ENCODE data around the gene MRTFA.

Gene MRTFA

GRCh38 chr22:40366068-40366467, 270.5 kb downstream of the MRTFA start:
- Histone ChIP-seq H4K91ac (ENCODE audit: low read depth, low read length, poor library complexity) (no peak overlapping the region), H3K9me3 (replicated peaks in 1 of 2; ENCODE audit: control insufficient read depth in 2 of 2, insufficient read depth in 1 of 2, low read depth in 1 of 2, low read length in 2 of 2) (peaks cover 0 to 3% of the 10 kb centered on the region in 2 donors), H2BK12ac (ENCODE audit: low read length) (no peak overlapping the region), H3K4me3 (ENCODE audit: low read length in 2 of 2) (no peak overlapping the region), H4K8ac (ENCODE audit: low read depth, low read length) (no peak overlapping the region), H3K9ac (ENCODE audit: low read depth, low read length, poor library complexity) (no peak overlapping the region), H3K23ac (ENCODE audit: low read depth, low read length, poor library complexity) (no peak overlapping the region), H2BK15ac (ENCODE audit: low read length) (no peak overlapping the region), H3K4ac (ENCODE audit: low read length) (no peak overlapping the region), H3K18ac (ENCODE audit: low read length) (no peak overlapping the region), H3K36me3 (replicated peaks in 1 of 2; ENCODE audit: control insufficient read depth in 2 of 2, insufficient read depth in 2 of 2, low read length in 2 of 2) (peaks cover 45 to 85% of the 10 kb centered on the region in 2 donors), H2AK5ac (ENCODE audit: low read depth, low read length) (no peak overlapping the region), H3K27me3 (ENCODE audit: control insufficient read depth in 3 of 3, insufficient read depth in 3 of 3, low read depth in 1 of 3, low read length in 3 of 3) (no peaks in the 10 kb centered on the region), H3K14ac (ENCODE audit: low read length) (no peak overlapping the region), H3K79me1 (ENCODE audit: low read depth, low read length) (peaks cover 2% of the 10 kb centered on the region), H2AFZ (ENCODE audit: low read length) (no peak overlapping the region), H2BK5ac (ENCODE audit: low read length) (no peak overlapping the region), H2BK120ac (ENCODE audit: low read depth, low read length) (no peak overlapping the region), H3K27ac (replicated peaks; ENCODE audit: low read length) (no peak overlapping the region), H3K4me2 (ENCODE audit: insufficient read depth, low read length, poor library complexity, severe bottlenecking) (no peak overlapping the region), H3K4me1 (ENCODE audit: control insufficient read depth in 2 of 2, insufficient read depth in 1 of 2, low read depth in 1 of 2, low read length in 2 of 2) (no peaks in the 10 kb centered on the region)
- no CpG with 5 or more reads among the region's 2 CpGs for WGBS, 2 donors (ENCODE audit: extremely low coverage in 2 of 2, insufficient read length in 2 of 2, insufficient replicate concordance in 1 of 2)
- DNase-seq (ENCODE audit: low spot score) = no peak

- Histone ChIP-seq H3K18ac (ENCODE audit: low read length) (no peak overlapping the region), H3K27ac (replicated peaks; ENCODE audit: low read length) (no peak overlapping the region), H3K23ac (ENCODE audit: low read depth, low read length, poor library complexity) (no peak overlapping the region), H3K4me3 (ENCODE audit: low read length in 2 of 2) (no peak overlapping the region), H4K91ac (ENCODE audit: low read depth, low read length, poor library complexity) (no peak overlapping the region), H3K9ac (ENCODE audit: low read depth, low read length, poor library complexity) (no peak overlapping the region), H2BK15ac (ENCODE audit: low read length) (no peak overlapping the region), H2BK120ac (ENCODE audit: low read depth, low read length) (no peak overlapping the region), H3K79me1 (ENCODE audit: low read depth, low read length) (no peaks in the 10 kb centered on the region), H2BK12ac (ENCODE audit: low read length) (no peak overlapping the region), H3K14ac (ENCODE audit: low read length) (no peak overlapping the region), H3K9me3 (replicated peaks in 1 of 2; ENCODE audit: control insufficient read depth in 2 of 2, insufficient read depth in 1 of 2, low read depth in 1 of 2, low read length in 2 of 2) (peaks cover 0 to 3% of the 10 kb centered on the region in 2 donors), H3K4me2 (ENCODE audit: insufficient read depth, low read length, poor library complexity, severe bottlenecking) (no peak overlapping the region), H2AFZ (ENCODE audit: low read length) (no peak overlapping the region), H2BK5ac (ENCODE audit: low read length) (no peak overlapping the region), H2AK5ac (ENCODE audit: low read depth, low read length) (no peak overlapping the region), H3K4ac (ENCODE audit: low read length) (no peak overlapping the region), H4K8ac (ENCODE audit: low read depth, low read length) (no peak overlapping the region), H3K36me3 (replicated peaks in 1 of 2; ENCODE audit: control insufficient read depth in 2 of 2, insufficient read depth in 2 of 2, low read length in 2 of 2) (peaks cover 56 to 97% of the 10 kb centered on the region in 2 donors), H3K4me1 (ENCODE audit: control insufficient read depth in 2 of 2, insufficient read depth in 1 of 2, low read depth in 1 of 2, low read length in 2 of 2) (no peaks in the 10 kb centered on the region), H3K27me3 (ENCODE audit: control insufficient read depth in 3 of 3, insufficient read depth in 3 of 3, low read depth in 1 of 3, low read length in 3 of 3) (no peaks in the 10 kb centered on the region)
- DNase-seq (ENCODE audit: low spot score) = no peak
- WGBS, 2 donors (ENCODE audit: extremely low coverage in 2 of 2, insufficient read length in 2 of 2, insufficient replicate concordance in 1 of 2) = no CpG with 5 or more reads among the region's 1 CpG
These were observed 272.1 kb downstream of the MRTFA start for GRCh38 chr22:40364431-40364830.

- WGBS, 2 donors (ENCODE audit: extremely low coverage in 2 of 2, insufficient read length in 2 of 2, insufficient replicate concordance in 1 of 2) = no CpG with 5 or more reads among the region's 3 CpGs
- peaks cover 64 to 98% of the 10 kb centered on the region in 2 donors for H3K36me3 ChIP-seq (replicated peaks in 1 of 2; ENCODE audit: control insufficient read depth in 2 of 2, insufficient read depth in 2 of 2, low read length in 2 of 2)
These were observed 273.5 kb downstream of the MRTFA start for GRCh38 chr22:40363059-40363458.

GRCh38 chr22:40361100-40361499, 275.4 kb downstream of the MRTFA start:
- Histone ChIP-seq H3K18ac (ENCODE audit: low read length) (no peak overlapping the region), H3K9me3 (replicated peaks in 1 of 2; ENCODE audit: control insufficient read depth in 2 of 2, insufficient read depth in 1 of 2, low read depth in 1 of 2, low read length in 2 of 2) (peaks cover 0 to 3% of the 10 kb centered on the region in 2 donors), H2AFZ (ENCODE audit: low read length) (no peak overlapping the region), H3K14ac (ENCODE audit: low read length) (no peak overlapping the region), H3K4me2 (ENCODE audit: insufficient read depth, low read length, poor library complexity, severe bottlenecking) (no peak overlapping the region), H2BK12ac (ENCODE audit: low read length) (no peak overlapping the region), H2BK5ac (ENCODE audit: low read length) (no peak overlapping the region), H3K4me3 (ENCODE audit: low read length in 2 of 2) (no peak overlapping the region), H3K36me3 (replicated peaks in 1 of 2; ENCODE audit: control insufficient read depth in 2 of 2, insufficient read depth in 2 of 2, low read length in 2 of 2) (peaks cover 59 to 96% of the 10 kb centered on the region in 2 donors), H3K27ac (replicated peaks; ENCODE audit: low read length) (no peak overlapping the region), H2BK120ac (ENCODE audit: low read depth, low read length) (no peak overlapping the region), H3K9ac (ENCODE audit: low read depth, low read length, poor library complexity) (no peak overlapping the region), H3K79me1 (ENCODE audit: low read depth, low read length) (no peaks in the 10 kb centered on the region), H4K8ac (ENCODE audit: low read depth, low read length) (no peak overlapping the region), H3K4ac (ENCODE audit: low read length) (no peak overlapping the region), H2AK5ac (ENCODE audit: low read depth, low read length) (no peak overlapping the region), H3K4me1 (ENCODE audit: control insufficient read depth in 2 of 2, insufficient read depth in 1 of 2, low read depth in 1 of 2, low read length in 2 of 2) (no peaks in the 10 kb centered on the region), H3K27me3 (ENCODE audit: control insufficient read depth in 3 of 3, insufficient read depth in 3 of 3, low read depth in 1 of 3, low read length in 3 of 3) (no peaks in the 10 kb centered on the region), H2BK15ac (ENCODE audit: low read length) (no peak overlapping the region), H3K23ac (ENCODE audit: low read depth, low read length, poor library complexity) (no peak overlapping the region), H4K91ac (ENCODE audit: low read depth, low read length, poor library complexity) (no peak overlapping the region)
- WGBS, 2 donors (ENCODE audit: extremely low coverage in 2 of 2, insufficient read length in 2 of 2, insufficient replicate concordance in 1 of 2) = no CpG with 5 or more reads among the region's 5 CpGs
- no peak for DNase-seq (ENCODE audit: low spot score)

More at GRCh38 chr22:40363059-40363458, 273.5 kb downstream of the MRTFA start:
- no peak overlapping the region for H3K27ac ChIP-seq (replicated peaks; ENCODE audit: low read length)
- H2BK5ac ChIP-seq (ENCODE audit: low read length) = no peak overlapping the region
- no peak overlapping the region for H4K8ac ChIP-seq (ENCODE audit: low read depth, low read length)
- H3K79me1 ChIP-seq (ENCODE audit: low read depth, low read length) = no peaks in the 10 kb centered on the region
- peaks cover 0 to 3% of the 10 kb centered on the region in 2 donors for H3K9me3 ChIP-seq (replicated peaks in 1 of 2; ENCODE audit: control insufficient read depth in 2 of 2, insufficient read depth in 1 of 2, low read depth in 1 of 2, low read length in 2 of 2)
- H3K27me3 ChIP-seq (ENCODE audit: control insufficient read depth in 3 of 3, insufficient read depth in 3 of 3, low read depth in 1 of 3, low read length in 3 of 3) = no peaks in the 10 kb centered on the region
- H3K4me2 ChIP-seq (ENCODE audit: insufficient read depth, low read length, poor library complexity, severe bottlenecking) = no peak overlapping the region
- no peak overlapping the region for H3K9ac ChIP-seq (ENCODE audit: low read depth, low read length, poor library complexity)
- H3K18ac ChIP-seq (ENCODE audit: low read length) = no peak overlapping the region
- no peak overlapping the region for H3K4ac ChIP-seq (ENCODE audit: low read length)
- H3K4me1 ChIP-seq (ENCODE audit: control insufficient read depth in 2 of 2, insufficient read depth in 1 of 2, low read depth in 1 of 2, low read length in 2 of 2) = no peaks in the 10 kb centered on the region
- no peak overlapping the region for H3K23ac ChIP-seq (ENCODE audit: low read depth, low read length, poor library complexity)
- H3K4me3 ChIP-seq (ENCODE audit: low read length in 2 of 2) = no peak overlapping the region
- no peak overlapping the region for H2AFZ ChIP-seq (ENCODE audit: low read length)
- no peak overlapping the region for H3K14ac ChIP-seq (ENCODE audit: low read length)
- H2BK12ac ChIP-seq (ENCODE audit: low read length) = no peak overlapping the region
- H4K91ac ChIP-seq (ENCODE audit: low read depth, low read length, poor library complexity) = no peak overlapping the region
- no peak overlapping the region for H2BK15ac ChIP-seq (ENCODE audit: low read length)
- H2BK120ac ChIP-seq (ENCODE audit: low read depth, low read length) = no peak overlapping the region
- DNase-seq (ENCODE audit: low spot score) = no peak
- H2AK5ac ChIP-seq (ENCODE audit: low read depth, low read length) = no peak overlapping the region
